Natural killer cell (primary cell): ENCODE results near the gene FKBP15. TPM values are rescaled to one million over a fixed set of nuclear protein-coding genes. Genes with fewer than 3 reads are reported as not detected.

Experiments
- ATAC-seq, 3 donors: fragments of 150-1000 bp in 2 of 3; fragments of 200-7000 bp in 1 of 3; cut with Tn5 transposase; 1 replicate in 1 of 3; 2 replicates in 2 of 3; pipeline ENCODE4 v1.10.0; 2021; ENCODE audit warnings: mild to moderate bottlenecking in 2 of 3, moderate library complexity in 2 of 3
- DNase-seq, 2 donors: peaks; one replicate each; pipeline versions ENCODE4 v3.0.0 to v3.0.0-alpha.2; 2013 to 2021; ENCODE audit warnings: mixed read lengths in 1 of 2
- H3K27ac ChIP-seq: one replicate; pipeline ENCODE4 v1.5.1; 2013; ENCODE audit warnings: mild to moderate bottlenecking, low read length
- H3K27me3 ChIP-seq: one replicate; pipeline ENCODE4 v1.6.1; 2013; ENCODE audit warnings: low read length; ENCODE audit not compliant: control insufficient read depth, insufficient read depth
- H3K36me3 ChIP-seq: one replicate; pipeline ENCODE4 v1.6.1; 2013; ENCODE audit warnings: low read length; ENCODE audit not compliant: control insufficient read depth, insufficient read depth
- H3K4me1 ChIP-seq: one replicate; pipeline ENCODE4 v1.6.1; 2013; ENCODE audit warnings: low read length; ENCODE audit not compliant: control insufficient read depth, insufficient read depth
- H3K4me3 ChIP-seq: one replicate; pipeline ENCODE4 v1.5.1; 2013; ENCODE audit warnings: low read length
- H3K9me3 ChIP-seq: one replicate; pipeline ENCODE4 v1.6.1; 2013; ENCODE audit warnings: low read length; ENCODE audit not compliant: control insufficient read depth, insufficient read depth
- H3K27ac Mint-ChIP-seq, 2 donors: one replicate each; pipeline ENCODE4 v1.8.0; 2022; ENCODE audit warnings: mild to moderate bottlenecking in 2 of 2, mixed read lengths in 2 of 2, moderate library complexity in 1 of 2
- H3K27me3 Mint-ChIP-seq, 2 donors: one replicate each; pipeline ENCODE4 v1.8.0; 2022; ENCODE audit warnings: low read depth in 2 of 2, mixed read lengths in 2 of 2
- H3K36me3 Mint-ChIP-seq: one replicate; pipeline ENCODE4 v1.8.0; 2022; ENCODE audit warnings: mixed read lengths
- H3K4me1 Mint-ChIP-seq, 2 donors: one replicate each; pipeline ENCODE4 v1.8.0; 2022; ENCODE audit warnings: mixed read lengths in 2 of 2
- H3K4me3 Mint-ChIP-seq: one replicate; pipeline ENCODE4 v1.8.0; 2022; ENCODE audit warnings: mild to moderate bottlenecking, moderate library complexity, mixed read lengths
- H3K9me3 Mint-ChIP-seq, 2 donors: one replicate each; pipeline ENCODE4 v1.8.0; 2022; ENCODE audit warnings: mixed read lengths in 2 of 2
- CTCF ChIP-seq: fragments of 200-600 bp; IDR thresholded peaks from one replicate; pipeline ENCODE4 v1.8.0; 2022; ENCODE audit warnings: antibody characterized with exemption
- WGBS: methylation state at CpG from one replicate; pipeline ENCODE4 v1.1.7; 2013; ENCODE audit warnings: missing lambda C conversion rate; ENCODE audit not compliant: insufficient coverage; 5-methylcytosine and 5-hydroxymethylcytosine counted together
- intact Hi-C: fragments of 100-400 bp; cut with micrococcal nuclease; formaldehyde crosslinking; loops from one replicate; pipeline ENCODE4 v1.14.2; 2022
- total RNA-seq, 4 donors: library from RNA; stranded (reverse); fragments of 120-200 nt in 1 of 4; gene quantifications; one replicate each; pipeline versions ENCODE4 v1.2.3 to v1.2.4, GENCODE V29; 2013 to 2022

The FKBP15 gene
- total RNA-seq, 3 donors from 2014 or later (not counting 1 experiment from before 2014, with no cell fraction given): 35.0 to 37.9 (median 35.9) TPM

GRCh38 chr9:113184539-113184938 is 36.5 kb downstream of the FKBP15 start:
- no peak for ATAC-seq
- Mint-ChIP-seq H3K4me3 (no peak overlapping the region), H3K4me1 (no peaks in the 10 kb centered on the region), H3K36me3 (peaks cover 34% of the 10 kb centered on the region), H3K27me3 (no peaks in the 10 kb centered on the region), H3K9me3 (no peaks in the 10 kb centered on the region), H3K27ac (no peak overlapping the region)
- no peak for TF ChIP-seq CTCF
- no peaks in the 10 kb centered on the region for H3K9me3 ChIP-seq
- no peak overlapping the region for H3K27ac ChIP-seq
- no peak for DNase-seq
- H3K36me3 ChIP-seq: peaks cover 91% of the 10 kb centered on the region
- intact Hi-C loops: no loop called here
- H3K27me3 ChIP-seq: no peaks in the 10 kb centered on the region
- 88% methylated on average over 1 of the region's 2 CpGs for WGBS
- no peaks in the 10 kb centered on the region for H3K4me1 ChIP-seq
- no peak overlapping the region for H3K4me3 ChIP-seq

- DNase-seq: no peak
- Mint-ChIP-seq H3K4me3 (no peak overlapping the region), H3K9me3 (no peaks in the 10 kb centered on the region), H3K4me1 (no peaks in the 10 kb centered on the region), H3K27ac (no peak overlapping the region), H3K36me3 (peaks cover 34% of the 10 kb centered on the region), H3K27me3 (no peaks in the 10 kb centered on the region)
- Histone ChIP-seq H3K4me1 (no peaks in the 10 kb centered on the region), H3K27ac (no peak overlapping the region), H3K36me3 (peaks cover 93% of the 10 kb centered on the region), H3K4me3 (no peak overlapping the region), H3K9me3 (no peaks in the 10 kb centered on the region), H3K27me3 (no peaks in the 10 kb centered on the region)
- intact Hi-C loops: no loop called here
- 100% methylated on average over 2 of the region's 2 CpGs for WGBS
- no peak for TF ChIP-seq CTCF
- ATAC-seq: no peak
Measured at GRCh38 chr9:113183956-113184488, 37.1 kb downstream of the FKBP15 start.

- no peak for TF ChIP-seq CTCF
- no peaks in the 10 kb centered on the region for H3K27me3 ChIP-seq
- Mint-ChIP-seq H3K9me3 (no peaks in the 10 kb centered on the region), H3K4me3 (no peak overlapping the region), H3K27ac (peak overlapping the region in 1 of 2 donors; percentile 16), H3K27me3 (no peaks in the 10 kb centered on the region), H3K4me1 (no peaks in the 10 kb centered on the region), H3K36me3 (peaks cover 46% of the 10 kb centered on the region)
- intact Hi-C loops: no loop called here
- no peak for ATAC-seq
- H3K27ac ChIP-seq: no peak overlapping the region
- no peaks in the 10 kb centered on the region for H3K4me1 ChIP-seq
- H3K36me3 ChIP-seq: peaks cover 94% of the 10 kb centered on the region
- H3K4me3 ChIP-seq: no peak overlapping the region
- H3K9me3 ChIP-seq: no peaks in the 10 kb centered on the region
- DNase-seq: no peak
Measured at GRCh38 chr9:113181165-113181564, 39.9 kb downstream of the FKBP15 start.

- no peaks in the 10 kb centered on the region for H3K4me1 Mint-ChIP-seq
- no peak overlapping the region for H3K4me3 Mint-ChIP-seq
- no peaks in the 10 kb centered on the region for H3K27me3 Mint-ChIP-seq
- H3K27me3 ChIP-seq: no peaks in the 10 kb centered on the region
- TF ChIP-seq CTCF: no peak
- DNase-seq (no peak), ATAC-seq (no peak)
- no peaks in the 10 kb centered on the region for H3K4me1 ChIP-seq
- H3K9me3 Mint-ChIP-seq: no peaks in the 10 kb centered on the region
- no peak overlapping the region for H3K4me3 ChIP-seq
- H3K36me3 Mint-ChIP-seq: peaks cover 43% of the 10 kb centered on the region
- intact Hi-C loops: no loop called here
- no peak overlapping the region for H3K27ac Mint-ChIP-seq
- no peaks in the 10 kb centered on the region for H3K9me3 ChIP-seq
- no peak overlapping the region for H3K27ac ChIP-seq
- WGBS: 100% methylated on average over 1 of the region's 1 CpG
- H3K36me3 ChIP-seq: peaks cover 92% of the 10 kb centered on the region
Measured at GRCh38 chr9:113179839-113180238, 41.2 kb downstream of the FKBP15 start.
